HEK293T (cell line): ENCODE data around the gene PLA2G10.
"Not testable (repeated sequence)": the region's sequence is repeated elsewhere in the genome, so short reads cannot be mapped to it uniquely, and the experiment has no call there.

Experiments
- CTCF ChIA-PET: fragments of 350-600 bp; formaldehyde crosslinking; extraction: SDS; loops from one replicate; lab custom pipeline; 2021; ENCODE audit warnings: antibody characterized with exemption, inconsistent platforms; lab: Yijun Ruan, JAX
- POLR2A ChIA-PET: fragments of 350-600 bp; formaldehyde crosslinking; extraction: SDS; loops from one replicate; lab custom pipeline; 2020; ENCODE audit warnings: antibody characterized with exemption, inconsistent platforms; lab: Yijun Ruan, JAX
- DNase-seq: peaks from one replicate; pipeline ENCODE4 v3.0.0; 2012; ENCODE audit warnings: mixed read lengths; ENCODE audit errors: extremely low spot score
- ARNT ChIP-seq: fragments of 450-650 bp; IDR thresholded peaks from 2 replicates; pipeline ENCODE4 v1.6.1; 2017; ENCODE audit warnings: mild to moderate bottlenecking
- BHLHE40 ChIP-seq: fragments of 450-650 bp; IDR thresholded peaks from 2 replicates; pipeline ENCODE4 v1.6.1; 2016; ENCODE audit warnings: mild to moderate bottlenecking, moderate library complexity, borderline replicate concordance
- CTBP1 ChIP-seq: fragments of 450-650 bp; IDR thresholded peaks from 2 replicates; pipeline ENCODE4 v1.6.1; 2016; ENCODE audit warnings: borderline replicate concordance
- ELF4 ChIP-seq: fragments of 450-650 bp; IDR thresholded peaks from 2 replicates; pipeline ENCODE4 v1.6.1; 2017; ENCODE audit warnings: antibody characterized with exemption
- FOXA1 ChIP-seq: fragments of 450-650 bp; IDR thresholded peaks from 2 replicates; pipeline ENCODE4 v1.6.1; 2016; ENCODE audit warnings: mild to moderate bottlenecking
- FOXK2 ChIP-seq: fragments of 450-650 bp; IDR thresholded peaks from 2 replicates; pipeline ENCODE4 v1.6.1; 2016; ENCODE audit warnings: mild to moderate bottlenecking
- FOXM1 ChIP-seq: fragments of 450-650 bp; IDR thresholded peaks from 2 replicates; pipeline ENCODE4 v1.6.1; 2017; ENCODE audit warnings: mild to moderate bottlenecking, borderline replicate concordance
- HDGF ChIP-seq: fragments of 450-650 bp; IDR thresholded peaks from 2 replicates; pipeline ENCODE4 v1.6.1; 2017; ENCODE audit warnings: antibody characterized with exemption, borderline replicate concordance
- L3MBTL2 ChIP-seq: fragments of 450-650 bp; conservative IDR thresholded peaks from 2 replicates; pipeline ENCODE4 v1.6.1; 2016; ENCODE audit warnings: mild to moderate bottlenecking
- LEF1 ChIP-seq: fragments of 450-650 bp; IDR thresholded peaks from 2 replicates; pipeline ENCODE4 v1.6.1; 2017; ENCODE audit warnings: mild to moderate bottlenecking, borderline replicate concordance
- NFRKB ChIP-seq: fragments of 450-650 bp; IDR thresholded peaks from 2 replicates; pipeline ENCODE4 v1.6.1; 2016; ENCODE audit warnings: mild to moderate bottlenecking, moderate library complexity
- SP1 ChIP-seq: fragments of 450-650 bp; IDR thresholded peaks from 2 replicates; pipeline ENCODE4 v1.6.1; 2017
- SUZ12 ChIP-seq: fragments of 450-650 bp; IDR thresholded peaks from 2 replicates; pipeline ENCODE4 v1.6.1; 2016; ENCODE audit warnings: mild to moderate bottlenecking
- TARDBP ChIP-seq: fragments of 450-650 bp; IDR thresholded peaks from 2 replicates; pipeline ENCODE4 v1.6.1; 2016
- ZNF384 ChIP-seq: fragments of 450-650 bp; IDR thresholded peaks from 2 replicates; pipeline ENCODE4 v1.6.1; 2016
- TF ChIP-seq, protein P1 (sequence below): fragments of 450-650 bp; IDR thresholded peaks from 2 replicates; pipeline ENCODE4 v1.6.1; 2016

PLA2G10 gene

DNA sequence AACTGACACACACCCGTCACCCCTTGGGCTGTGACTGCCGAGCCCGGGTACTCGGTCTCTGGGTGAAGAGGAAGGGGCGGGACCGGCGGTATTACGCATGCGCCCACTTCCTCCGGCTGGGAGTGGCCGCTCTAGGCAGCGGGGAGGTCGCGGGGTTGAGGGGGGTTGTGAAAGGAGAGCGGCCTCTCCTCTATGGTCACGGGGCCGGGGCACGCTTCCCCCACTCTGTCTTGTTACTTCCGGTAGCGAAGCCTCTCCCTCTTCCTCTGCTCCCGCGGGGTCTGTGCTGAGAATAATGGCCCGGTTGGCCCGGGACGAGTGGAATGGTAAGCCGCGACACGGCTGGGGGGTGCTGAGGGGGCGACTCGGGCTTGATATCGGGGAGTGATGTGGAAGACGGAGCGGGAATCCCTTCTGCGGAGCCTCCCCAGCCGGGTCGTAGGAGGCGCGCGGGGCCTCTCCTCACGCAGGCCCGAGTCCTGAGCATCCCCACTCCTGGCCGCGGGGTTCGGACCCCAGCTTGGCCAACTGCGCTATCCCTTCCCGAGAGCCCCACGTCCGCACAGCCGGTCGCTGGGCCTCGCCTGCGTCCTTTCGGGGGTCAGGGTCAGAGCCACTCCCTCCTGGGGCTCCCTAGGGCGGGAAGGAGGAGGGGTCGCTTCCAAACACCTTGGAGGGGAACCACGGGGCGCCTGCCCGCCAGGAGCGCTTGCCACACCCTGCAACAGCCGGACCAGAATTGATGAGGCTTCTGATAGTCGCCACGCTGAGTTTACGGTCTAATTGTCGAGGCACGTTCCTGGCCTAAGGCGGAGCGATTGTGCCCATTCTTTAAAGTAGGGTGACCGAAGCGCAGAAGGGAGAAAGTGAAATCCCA lies 61.2 kb downstream of the PLA2G10 start, which contains the start of gene BFAR:
BFAR (plus strand) TSS at position 259 of the 877 bp plus-strand sequence. CDS start 11,396 bp downstream, outside the sequence.
- ChIA-PET POLR2A (interaction anchor here (0.6 to 1.2 kb wide), 2 partner anchors 24 to 86 kb away, joined by 3 to 6 read pairs; no protein-coding TSS in a partner anchor), CTCF (interaction anchor here (0.6 kb wide), 1 partner anchor 952 kb away, joined by 3 read pairs; no protein-coding TSS in a partner anchor)
- DNase-seq, result peak; percentile 91
- no peak for TF ChIP-seq ZNF384
- no peak for TF ChIP-seq FOXA1
- TF ChIP-seq, protein P1, sequence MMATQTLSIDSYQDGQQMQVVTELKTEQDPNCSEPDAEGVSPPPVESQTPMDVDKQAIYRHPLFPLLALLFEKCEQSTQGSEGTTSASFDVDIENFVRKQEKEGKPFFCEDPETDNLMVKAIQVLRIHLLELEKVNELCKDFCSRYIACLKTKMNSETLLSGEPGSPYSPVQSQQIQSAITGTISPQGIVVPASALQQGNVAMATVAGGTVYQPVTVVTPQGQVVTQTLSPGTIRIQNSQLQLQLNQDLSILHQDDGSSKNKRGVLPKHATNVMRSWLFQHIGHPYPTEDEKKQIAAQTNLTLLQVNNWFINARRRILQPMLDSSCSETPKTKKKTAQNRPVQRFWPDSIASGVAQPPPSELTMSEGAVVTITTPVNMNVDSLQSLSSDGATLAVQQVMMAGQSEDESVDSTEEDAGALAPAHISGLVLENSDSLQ, result peak; percentile 23; the same call in 1 of the 2 replicates
- no peak for TF ChIP-seq ARNT
- peak; percentile 84 for TF ChIP-seq ELF4

- CTCF ChIA-PET, DNase-seq: not testable (repeated sequence)
- POLR2A ChIA-PET, result interaction anchor here (1.0 to 1.8 kb wide), 2 partner anchors 10 to 31 kb away, joined by 3 to 4 read pairs; no protein-coding TSS in a partner anchor
These were observed 63.3 kb downstream of the PLA2G10 start for GRCh38 chr16:14630620-14631330.

DNA sequence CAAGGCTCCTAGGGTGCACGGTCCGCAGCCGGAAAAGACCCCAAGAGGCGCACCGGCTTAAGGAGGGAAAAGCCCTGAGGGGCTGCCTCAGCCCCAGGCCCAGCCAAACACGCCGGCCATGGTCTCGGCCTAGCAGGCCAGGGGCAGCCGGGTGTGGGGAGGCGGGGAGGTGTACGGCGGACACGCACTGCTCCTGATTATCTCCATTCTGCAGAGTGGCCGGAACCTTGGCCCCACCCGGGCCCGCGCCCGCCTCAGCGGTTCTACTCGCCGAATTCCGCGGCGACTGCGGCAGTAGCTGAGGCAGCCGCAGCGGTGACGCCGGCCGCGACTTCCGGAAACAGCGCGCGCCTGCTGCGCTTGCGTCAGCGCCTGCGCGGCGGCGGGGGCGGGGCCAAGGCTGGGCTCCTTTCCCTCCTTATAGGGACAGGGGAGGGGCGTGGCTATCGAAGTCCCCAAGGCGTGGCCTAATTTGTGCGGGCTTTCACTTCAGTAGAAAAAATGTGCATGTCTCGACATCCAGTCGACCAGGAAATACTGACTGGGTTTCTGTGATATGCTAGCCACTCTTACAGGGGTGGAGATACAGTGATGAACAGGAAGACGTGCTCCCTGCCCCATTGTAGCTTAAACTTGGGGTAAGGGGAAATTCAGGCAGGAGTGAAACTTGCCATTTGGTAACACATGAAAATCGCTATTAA lies 64.0 kb downstream of the PLA2G10 start, which contains the start of gene PARN:
PARN (minus strand) TSS at position 342 of the 701 bp plus-strand sequence; CDS start at position 207, 135 bp downstream.
- DNase-seq, result peak; percentile 96
- CTCF ChIA-PET, result no interaction called here
- POLR2A ChIA-PET, result interaction anchor here (1.0 to 1.8 kb wide), 2 partner anchors 10 to 32 kb away, joined by 3 to 4 read pairs; no protein-coding TSS in a partner anchor
- TF ChIP-seq ELF4 (peak; percentile 90), FOXA1 (no peak), L3MBTL2 (peak; percentile 80), ZNF384 (peak; percentile 71; the same call in 1 of the 2 replicates), FOXK2 (no peak), FOXM1 (no peak)
- TF ChIP-seq, protein P1, result 0 out of 2 replicates have a peak, but pooled peaks have one; percentile 18

GRCh38 chr16:14629612-14629918 lies 64.5 kb downstream of the PLA2G10 start:
- TF ChIP-seq ZNF384, result no peak
- TF ChIP-seq NFRKB, result no peak
- TF ChIP-seq TARDBP, result no peak
- no peak for TF ChIP-seq LEF1
- TF ChIP-seq ARNT, result no peak
- TF ChIP-seq FOXA1, result no peak
- TF ChIP-seq, protein P1, result no peak
- no peak for TF ChIP-seq FOXM1
- no peak for TF ChIP-seq L3MBTL2
- TF ChIP-seq BHLHE40, result no peak
- TF ChIP-seq SP1, result no peak
- TF ChIP-seq HDGF, result no peak
- no peak for TF ChIP-seq ELF4
- TF ChIP-seq CTBP1, result no peak
- no peak for TF ChIP-seq FOXK2
- TF ChIP-seq SUZ12, result no peak
- POLR2A ChIA-PET, result interaction anchor here (0.6 to 1.8 kb wide), 3 partner anchors 9 to 35 kb away, joined by 3 to 4 read pairs (median 3); no protein-coding TSS in a partner anchor
- CTCF ChIA-PET, result no interaction called here
- DNase-seq, result peak; percentile 17

DNA sequence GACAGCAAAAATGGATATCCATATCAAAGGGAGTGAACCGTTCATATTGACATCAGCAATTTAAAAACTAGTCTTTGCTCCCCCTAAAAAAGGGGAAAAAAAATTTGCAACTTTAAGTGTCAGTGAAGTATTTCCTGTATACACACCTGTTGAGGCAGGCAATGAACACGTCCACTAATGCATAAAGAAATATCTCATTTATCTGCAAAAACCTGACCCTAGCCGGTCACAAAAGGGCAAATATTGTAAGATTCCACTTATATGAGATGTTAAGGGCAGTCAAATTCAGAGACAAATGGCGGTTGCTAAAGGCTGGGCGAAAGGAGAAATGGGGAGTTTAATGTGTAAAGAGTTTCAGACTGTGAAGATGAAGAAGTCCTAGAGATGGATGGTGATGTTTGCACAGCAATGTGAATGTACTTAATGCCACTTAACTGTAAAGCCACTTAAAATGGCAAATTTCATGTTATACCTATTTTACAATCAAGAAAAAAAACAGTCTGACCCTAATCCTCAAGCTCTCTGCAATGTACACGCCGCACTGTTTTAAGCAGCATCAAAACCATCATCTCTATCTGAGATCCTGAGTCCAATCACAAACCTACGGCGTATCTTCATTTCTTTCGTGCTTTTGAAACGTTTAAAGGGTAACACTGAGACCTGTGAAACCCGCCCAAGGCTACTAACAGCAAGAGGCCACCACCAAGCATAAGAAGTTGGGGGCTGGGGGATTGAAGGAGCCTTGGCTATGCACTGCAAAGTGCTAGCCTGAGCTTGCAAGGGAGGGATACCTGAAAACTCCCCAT lies 65.1 kb downstream of the PLA2G10 start:
- no peak for TF ChIP-seq ARNT
- ChIA-PET CTCF (no interaction called here), POLR2A (interaction anchor here (0.6 to 1.8 kb wide), 2 partner anchors 9 to 34 kb away, joined by 3 to 4 read pairs; no protein-coding TSS in a partner anchor)
- peak; percentile 10 for DNase-seq
